VCaP (cell line): ENCODE results near the gene CIRBP.

Source experiments
- H3K27ac ChIP-seq: fragments of 450-650 bp; 2 replicates; pipeline ENCODE4 v1.5.1; 2017
- CTCF ChIP-seq: fragments of 450-650 bp; conservative IDR thresholded peaks from 2 replicates; pipeline ENCODE4 v1.5.1; 2017; ENCODE audit warnings: mild to moderate bottlenecking, moderate library complexity

The CIRBP gene

GRCh38 chr19:1248139-1248785 lies 20.9 kb upstream of the CIRBP start, which contains the start of gene MIDN:
TSS of gene MIDN (plus strand) at chr19:1248583. CDS start at chr19:1250297, 1,714 bp downstream.
- no peak for TF ChIP-seq CTCF
- peak within 1 kb of the TSS; percentile 91 for H3K27ac ChIP-seq

- peak; percentile 94 for TF ChIP-seq CTCF
- H3K27ac ChIP-seq = peak overlapping the region; percentile 91
Observed at GRCh38 chr19:1248786-1249297, 20.3 kb upstream of the CIRBP start.

- no peak for TF ChIP-seq CTCF
- H3K27ac ChIP-seq = peak overlapping the region; percentile 91
Observed at GRCh38 chr19:1249298-1249989, 19.7 kb upstream of the CIRBP start.

- H3K27ac ChIP-seq = peak overlapping the region; percentile 91
- TF ChIP-seq CTCF = no peak
Observed at GRCh38 chr19:1249990-1250436, 19.1 kb upstream of the CIRBP start.

- no peak for TF ChIP-seq CTCF
- H3K27ac ChIP-seq = peak overlapping the region; percentile 91
Observed at GRCh38 chr19:1250437-1251260, 18.5 kb upstream of the CIRBP start.

- peak overlapping the region; percentile 91 for H3K27ac ChIP-seq
- TF ChIP-seq CTCF = no peak
Observed at GRCh38 chr19:1251330-1252220, 17.6 kb upstream of the CIRBP start.
